SH-SY5Y (cell line): ENCODE data around the gene ETNK2.

Source experiments
- GATA2 ChIP-seq: IDR thresholded peaks from 2 replicates; pipeline ENCODE4 v1.6.1; 2011; ENCODE audit warnings: mild to moderate bottlenecking, low read depth, low read length
- GATA3 ChIP-seq: IDR thresholded peaks from 2 replicates; pipeline ENCODE4 v1.6.1; 2011; ENCODE audit warnings: low read depth, mild to moderate bottlenecking, low read length, moderate library complexity

Gene ETNK2

DNA sequence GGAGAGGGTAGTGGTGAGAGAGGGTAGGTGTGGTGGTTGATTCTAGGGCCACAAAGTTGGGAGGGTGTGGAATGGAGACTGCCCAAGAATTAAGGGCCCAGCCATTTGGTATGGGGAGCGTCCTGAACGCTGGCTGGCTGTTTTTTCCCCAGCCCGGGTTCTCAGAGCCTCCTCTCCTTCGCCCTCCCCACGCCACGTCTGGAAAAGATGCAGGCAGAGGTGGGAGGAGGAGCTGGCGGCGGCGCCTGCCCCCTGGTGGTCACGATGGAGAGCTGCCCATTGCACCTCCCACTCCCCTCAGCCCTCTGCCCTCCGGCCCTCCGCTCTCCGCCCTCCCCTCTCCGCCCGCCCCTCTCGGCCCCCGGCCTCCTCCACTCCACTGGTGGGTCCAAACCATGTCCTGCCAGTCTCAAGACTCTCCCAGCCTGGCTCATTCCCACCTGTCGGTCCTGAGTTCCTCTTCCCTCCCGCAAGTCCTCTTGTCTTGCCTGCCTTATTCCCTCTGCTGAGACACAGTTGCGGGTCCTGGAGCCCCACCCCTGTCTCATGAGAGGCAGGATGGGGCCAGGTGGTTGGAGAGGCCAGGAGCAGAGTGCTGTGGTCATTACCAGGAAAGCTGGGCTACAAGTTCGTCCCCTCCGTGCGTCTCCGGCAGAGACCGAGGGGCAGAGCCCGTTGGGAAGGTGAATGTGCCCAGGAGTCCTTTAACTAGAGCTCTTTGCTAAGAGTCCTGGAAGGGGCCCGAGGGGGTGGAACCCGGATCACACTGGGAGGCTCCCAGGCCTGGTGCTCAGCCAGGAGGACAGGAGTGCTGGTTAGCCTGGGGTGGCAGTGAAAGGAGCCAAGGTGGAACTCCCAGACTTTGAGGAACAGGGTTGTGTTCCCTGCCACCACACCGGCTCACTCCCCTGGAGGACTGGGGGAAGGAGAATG, 22.6 kb downstream of the ETNK2 start:
- no peak for TF ChIP-seq GATA2
- TF ChIP-seq GATA3 = no peak

DNA sequence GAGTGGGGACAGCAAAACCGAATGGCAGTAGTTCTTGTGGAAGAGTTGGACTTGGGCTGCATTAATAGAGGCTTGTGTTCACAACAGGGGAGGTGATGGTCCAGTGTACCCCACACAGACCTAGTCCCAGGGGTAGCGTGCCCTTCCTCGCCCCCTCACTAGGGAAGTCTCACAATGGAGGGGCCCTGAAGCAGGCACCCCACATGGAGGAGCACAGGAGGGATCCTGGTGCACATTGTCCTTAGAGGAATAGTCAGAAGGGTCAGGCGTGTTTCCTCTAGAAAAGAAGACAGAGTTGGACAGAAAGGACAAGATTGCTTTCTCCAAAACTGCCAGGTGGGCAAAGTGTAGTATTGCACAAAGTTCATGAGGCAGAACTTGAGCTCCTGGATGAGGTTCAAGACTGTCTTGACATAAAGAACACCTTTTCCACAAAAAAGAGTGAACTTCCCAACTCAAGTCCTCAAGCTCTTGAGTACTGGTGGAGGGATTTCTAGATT, 23.3 kb downstream of the ETNK2 start:
- TF ChIP-seq GATA2 (no peak), GATA3 (no peak)

DNA sequence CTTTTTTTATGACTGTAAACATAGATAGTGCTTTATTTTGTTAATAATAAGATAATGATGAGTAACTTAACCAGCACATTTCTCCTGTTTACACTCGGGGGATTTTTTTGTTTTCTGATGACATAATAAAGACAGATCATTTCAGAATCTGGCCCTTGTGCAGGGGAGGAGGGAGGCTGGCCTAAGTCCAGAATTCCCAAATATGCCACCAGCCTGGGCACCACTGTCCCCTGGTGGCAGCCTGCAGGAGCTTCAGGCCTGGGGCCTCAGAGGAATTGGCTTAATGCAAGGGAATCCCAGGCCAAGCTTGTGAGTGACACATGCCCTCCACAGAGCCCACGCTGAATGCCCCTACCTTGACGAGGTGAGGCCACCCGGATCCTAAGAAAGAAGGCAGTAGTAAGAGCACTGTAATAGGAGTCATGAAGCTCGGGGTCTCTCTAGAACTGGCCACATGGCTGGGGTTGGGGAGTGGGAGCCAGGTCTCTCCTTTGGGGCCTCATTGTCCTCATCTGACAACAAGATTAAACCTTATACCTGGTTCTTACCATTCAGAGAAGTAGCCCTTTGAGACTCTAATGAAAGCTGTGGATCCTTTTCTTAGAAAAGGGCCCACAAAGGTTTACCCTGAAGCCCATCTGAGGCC, 24.1 kb downstream of the ETNK2 start:
- no peak for TF ChIP-seq GATA2
- no peak for TF ChIP-seq GATA3

DNA sequence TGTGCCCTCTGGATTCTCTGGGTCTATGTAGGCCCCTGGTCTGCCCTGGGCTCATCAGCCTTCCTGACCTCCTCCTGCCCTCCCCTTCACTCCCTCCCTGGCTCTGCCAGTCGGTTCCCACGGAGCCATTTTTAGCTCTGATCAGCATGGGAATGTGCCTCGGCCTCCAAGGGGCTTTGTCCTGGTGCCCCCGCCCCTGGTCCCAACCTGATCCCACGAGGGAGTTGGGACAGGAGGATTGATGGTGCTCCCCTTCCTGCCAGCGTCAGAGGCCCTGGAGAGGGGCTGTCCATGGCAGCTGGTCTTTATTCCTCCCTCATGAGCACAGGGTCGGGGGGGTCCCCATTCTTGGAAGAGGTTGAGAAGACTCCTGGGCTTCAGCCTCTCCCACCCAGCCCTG, 24.9 kb downstream of the ETNK2 start:
- TF ChIP-seq GATA3 (no peak), GATA2 (no peak)

DNA sequence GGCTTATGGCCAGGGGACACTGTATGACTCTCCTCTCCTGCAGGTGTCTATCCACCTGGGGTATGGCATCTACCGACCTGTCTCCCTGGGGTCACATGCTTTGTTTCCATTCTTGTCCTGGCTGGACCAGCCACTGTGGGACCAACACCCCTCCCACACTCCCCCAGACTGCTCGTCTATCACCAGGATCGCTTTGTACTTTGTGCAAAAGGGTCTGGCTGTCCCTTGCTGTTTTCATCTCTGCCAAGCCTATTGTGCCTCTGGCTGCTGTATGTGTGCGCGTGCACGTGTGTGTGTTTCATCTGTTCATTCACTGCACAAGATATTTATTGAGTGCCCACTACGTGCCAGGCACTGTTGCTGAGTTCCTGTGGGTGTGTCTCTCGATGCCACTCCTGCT, 25.5 kb downstream of the ETNK2 start:
- TF ChIP-seq GATA2 (0 out of 2 replicates have a peak, but pooled peaks have one; percentile 8), GATA3 (no peak)

DNA sequence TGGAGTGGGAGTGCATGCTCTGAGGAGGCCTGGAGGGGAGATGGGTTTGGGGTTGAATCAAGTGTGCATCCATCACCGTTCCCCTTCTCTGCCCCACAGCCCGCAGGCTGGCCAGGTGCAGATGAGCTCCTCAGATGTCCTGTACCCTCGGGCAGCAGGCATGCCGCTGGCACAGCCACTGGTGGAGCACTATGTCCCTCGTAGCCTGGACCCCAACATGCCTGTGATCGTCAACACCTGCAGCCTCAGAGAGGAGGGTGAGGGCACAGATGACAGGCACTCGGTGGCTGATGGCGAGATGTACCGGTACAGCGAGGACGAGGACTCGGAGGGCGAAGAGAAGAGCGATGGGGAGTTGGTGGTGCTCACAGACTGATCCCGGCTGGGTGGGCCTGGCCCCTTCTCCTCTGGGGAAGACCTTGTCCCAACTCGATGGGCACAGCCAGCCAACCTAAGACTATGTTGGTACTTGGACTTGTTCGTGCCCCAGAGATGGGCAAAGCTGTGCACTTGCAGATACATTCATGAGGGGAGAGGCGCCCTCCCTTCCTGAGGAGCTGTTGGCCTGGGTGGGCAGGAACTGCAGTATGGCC, 26.0 kb downstream of the ETNK2 start:
- TF ChIP-seq GATA3 (no peak), GATA2 (no peak)

DNA sequence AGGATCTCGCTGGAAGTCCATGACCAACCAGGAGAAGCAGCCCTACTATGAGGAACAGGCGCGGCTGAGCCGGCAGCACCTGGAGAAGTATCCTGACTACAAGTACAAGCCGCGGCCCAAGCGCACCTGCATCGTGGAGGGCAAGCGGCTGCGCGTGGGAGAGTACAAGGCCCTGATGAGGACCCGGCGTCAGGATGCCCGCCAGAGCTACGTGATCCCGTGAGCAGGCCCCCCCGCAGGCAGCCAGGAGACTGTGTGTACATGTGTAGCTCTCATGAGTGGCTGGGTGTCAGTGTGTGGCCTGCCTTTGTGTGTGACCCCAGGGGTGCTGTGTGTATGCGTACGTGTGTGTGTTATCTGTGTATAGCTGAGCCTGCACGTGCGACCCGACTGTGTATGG, 27.2 kb downstream of the ETNK2 start:
- TF ChIP-seq GATA3 (no peak), GATA2 (no peak)

DNA sequence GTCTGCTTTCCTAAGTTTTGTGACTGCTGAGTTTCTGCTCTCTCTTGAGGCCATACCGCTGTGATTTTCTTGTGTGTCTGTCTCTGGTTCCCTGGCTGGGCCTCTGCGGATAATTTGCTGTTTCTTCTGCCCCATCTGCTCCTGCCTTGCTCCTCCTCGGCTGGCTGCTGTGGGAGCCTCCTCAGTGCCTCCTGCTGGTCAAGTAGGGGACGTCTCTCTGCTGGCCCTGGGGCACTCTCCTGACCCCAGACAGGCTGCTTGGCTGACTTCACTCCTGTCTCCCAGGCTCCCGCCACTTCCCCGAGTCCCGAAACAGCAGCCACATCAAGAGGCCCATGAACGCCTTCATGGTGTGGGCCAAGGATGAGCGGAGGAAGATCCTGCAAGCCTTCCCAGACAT, 28.5 kb downstream of the ETNK2 start:
- no peak for TF ChIP-seq GATA3
- no peak for TF ChIP-seq GATA2

DNA sequence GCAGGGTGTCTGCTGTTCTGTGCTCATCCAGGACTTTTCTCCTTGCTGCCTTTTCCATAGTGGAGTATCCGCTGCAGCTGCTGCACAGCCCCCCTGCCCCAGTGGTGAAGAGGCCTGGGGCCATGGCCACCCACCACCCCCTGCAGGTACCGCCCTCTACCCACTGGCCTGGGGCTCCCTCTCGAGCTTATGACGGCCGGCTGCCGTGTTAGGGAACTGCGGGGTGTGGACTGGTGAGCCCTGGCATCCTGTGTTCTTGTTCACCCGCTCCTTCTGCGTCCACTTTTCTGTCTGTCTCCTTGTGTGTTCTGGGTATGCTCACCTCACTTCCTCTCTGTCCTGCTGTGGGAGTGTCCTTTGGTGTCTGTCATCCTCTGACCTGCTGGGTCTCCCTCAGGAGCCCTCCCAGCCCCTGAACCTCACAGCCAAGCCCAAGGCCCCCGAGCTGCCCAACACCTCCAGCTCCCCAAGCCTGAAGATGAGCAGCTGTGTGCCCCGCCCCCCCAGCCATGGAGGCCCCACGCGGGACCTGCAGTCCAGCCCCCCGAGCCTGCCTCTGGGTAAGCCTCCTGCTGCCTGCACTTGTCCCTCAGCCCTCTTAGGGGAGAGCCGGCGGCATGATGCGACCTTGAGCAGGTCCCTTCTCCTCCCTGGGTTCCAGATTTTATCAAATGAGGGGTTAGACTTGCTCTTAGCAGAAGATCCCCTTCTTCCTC, 29.8 kb downstream of the ETNK2 start:
- TF ChIP-seq GATA2 (no peak), GATA3 (no peak)

DNA sequence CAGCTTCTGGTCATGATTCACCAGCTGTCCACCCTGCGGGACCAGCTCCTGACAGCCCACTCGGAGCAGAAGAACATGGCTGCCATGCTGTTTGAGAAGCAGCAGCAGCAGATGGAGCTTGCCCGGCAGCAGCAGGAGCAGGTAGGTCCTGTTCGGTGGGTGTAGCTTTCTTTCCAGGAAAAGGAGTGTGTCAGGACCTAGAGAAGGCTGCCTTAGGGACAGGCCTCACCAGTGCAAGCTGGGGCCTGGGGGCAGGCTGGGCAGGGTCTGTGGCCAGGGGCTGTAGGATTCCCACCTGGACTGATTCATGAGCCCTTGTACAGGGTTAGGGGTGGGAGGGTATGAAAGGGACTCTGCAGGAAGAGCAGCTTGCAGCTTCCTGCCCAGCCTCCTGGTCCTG, 35.3 kb downstream of the ETNK2 start:
- TF ChIP-seq GATA2 (no peak), GATA3 (no peak)

DNA sequence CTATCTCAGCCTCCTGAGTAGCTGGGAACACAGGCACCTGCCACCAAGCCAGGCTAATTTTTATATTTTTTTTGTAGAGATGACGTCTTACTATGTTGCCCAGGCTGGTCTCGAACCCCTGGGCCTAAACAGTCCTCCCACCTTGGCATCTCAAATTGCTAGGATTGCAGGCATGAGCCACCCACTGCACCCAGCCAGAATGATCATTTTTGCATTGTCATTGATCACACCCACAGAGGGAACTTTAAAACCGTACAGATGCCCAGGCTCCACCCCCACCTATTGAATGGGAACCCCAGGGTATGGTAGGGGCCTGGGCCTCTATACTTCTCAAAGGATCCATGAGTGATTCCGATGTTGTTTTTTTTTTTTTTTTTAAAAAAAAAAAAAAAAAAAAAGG, 36.7 kb downstream of the ETNK2 start:
- TF ChIP-seq GATA3 = no peak
- no peak for TF ChIP-seq GATA2

DNA sequence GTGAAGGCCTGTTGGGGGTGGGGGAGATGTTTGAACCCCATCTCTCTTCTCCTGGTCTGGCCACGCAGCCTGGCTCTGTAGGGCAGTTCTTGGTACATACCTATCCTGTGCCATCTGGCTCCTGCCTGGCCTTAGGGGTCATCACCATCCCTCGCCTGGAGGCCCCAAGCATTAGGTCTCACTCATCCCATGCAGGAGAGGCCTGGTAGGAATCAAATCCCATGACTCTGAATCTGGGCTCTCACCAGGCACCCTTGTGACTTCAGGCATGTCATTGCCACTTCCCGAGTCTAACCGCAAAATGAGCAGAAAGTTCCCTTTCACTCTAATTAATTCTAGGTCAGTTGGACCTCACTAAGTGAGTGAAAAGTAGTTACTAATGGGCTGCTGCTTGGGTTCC, 37.2 kb downstream of the ETNK2 start:
- no peak for TF ChIP-seq GATA3
- TF ChIP-seq GATA2 = no peak

DNA sequence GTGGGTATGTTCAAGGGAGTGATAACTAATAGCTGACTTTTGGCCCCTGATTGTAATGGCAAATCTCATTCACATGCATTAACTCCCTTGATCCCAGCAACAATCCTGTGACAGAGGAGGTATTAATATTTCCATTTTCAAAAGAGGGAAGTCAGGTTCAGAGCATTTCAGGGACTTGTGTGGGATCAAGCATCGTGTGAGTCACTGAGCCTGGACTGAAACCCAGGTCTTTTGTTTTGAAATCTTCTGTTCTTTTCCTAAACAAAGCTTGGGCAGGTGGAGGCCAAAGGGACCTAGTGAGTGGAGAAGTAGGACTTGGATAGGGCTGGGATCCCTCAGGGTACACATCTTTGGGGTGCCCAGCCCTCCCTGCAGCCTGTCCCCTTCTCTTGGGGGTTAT, 37.9 kb downstream of the ETNK2 start:
- TF ChIP-seq GATA2 (no peak), GATA3 (no peak)
